IMR-90 (cell line): ENCODE measurements around the gene TTC21A.

Experiments used
- CTCF ChIP-seq: conservative IDR thresholded peaks from 2 replicates; pipeline ENCODE4 v1.5.1; 2012; ENCODE audit warnings: mild to moderate bottlenecking, low read depth, low read length, improper control_type of control experiment
- MAFK ChIP-seq: IDR thresholded peaks from 2 replicates; pipeline ENCODE4 v1.6.1; 2012; ENCODE audit warnings: low read depth, low read length, improper control_type of control experiment
- POLR2A ChIP-seq: IDR thresholded peaks from 2 replicates; pipeline ENCODE4 v1.6.1; 2012; ENCODE audit warnings: mild to moderate bottlenecking, low read depth, low read length
- RAD21 ChIP-seq: IDR thresholded peaks from 2 replicates; pipeline ENCODE4 v1.6.1; 2012; ENCODE audit warnings: low read length, improper control_type of control experiment
- RFX5 ChIP-seq: IDR thresholded peaks from 2 replicates; pipeline ENCODE4 v1.8.0; 2012; ENCODE audit warnings: low read depth, mild to moderate bottlenecking, low read length, moderate library complexity
- USF2 ChIP-seq: fragments of 150-350 bp; IDR thresholded peaks from 2 replicates; pipeline ENCODE4 v1.6.1; 2017; ENCODE audit warnings: mild to moderate bottlenecking, antibody characterized with exemption, low read length, low read depth

GRCh38 chr3:39109086-39109485 is 1.6 kb downstream of the TTC21A start:
- no peak for TF ChIP-seq USF2
- TF ChIP-seq CTCF, result no peak
- TF ChIP-seq MAFK, result no peak
- TF ChIP-seq RAD21, result no peak
- TF ChIP-seq POLR2A, result no peak
- TF ChIP-seq RFX5, result no peak
